GM19240 (cell line): ENCODE measurements around the gene MAP2K3.
"Not testable (repeated sequence)": the region's sequence is repeated elsewhere in the genome, so short reads cannot be mapped to it uniquely, and the experiment has no call there.

Source experiments
- DNase-seq: peaks from one replicate; pipeline ENCODE4 v3.0.0; 2011; ENCODE audit warnings: low spot score; ENCODE audit not compliant: insufficient read length

MAP2K3 gene

DNA sequence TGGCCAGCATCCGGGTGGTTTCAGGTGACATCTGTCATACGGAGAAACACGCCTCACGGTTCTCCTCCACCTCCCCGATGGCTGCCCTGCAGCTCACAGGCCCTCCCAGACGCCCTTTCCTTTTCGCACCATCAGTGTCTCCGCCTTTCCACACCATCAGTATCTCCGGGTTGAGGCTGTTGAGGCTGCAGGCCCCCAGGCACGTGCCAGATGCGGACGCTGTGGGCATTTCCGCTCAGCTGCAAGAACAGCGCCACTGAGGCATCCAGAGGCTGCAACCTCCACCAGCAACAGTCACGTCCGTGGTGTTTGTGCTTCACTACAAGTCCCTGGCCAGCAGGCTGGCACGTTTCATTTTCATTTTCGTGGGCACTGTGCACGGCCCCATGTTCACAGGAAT is 66.0 kb downstream of the MAP2K3 start:
- not testable (repeated sequence) for DNase-seq

DNA sequence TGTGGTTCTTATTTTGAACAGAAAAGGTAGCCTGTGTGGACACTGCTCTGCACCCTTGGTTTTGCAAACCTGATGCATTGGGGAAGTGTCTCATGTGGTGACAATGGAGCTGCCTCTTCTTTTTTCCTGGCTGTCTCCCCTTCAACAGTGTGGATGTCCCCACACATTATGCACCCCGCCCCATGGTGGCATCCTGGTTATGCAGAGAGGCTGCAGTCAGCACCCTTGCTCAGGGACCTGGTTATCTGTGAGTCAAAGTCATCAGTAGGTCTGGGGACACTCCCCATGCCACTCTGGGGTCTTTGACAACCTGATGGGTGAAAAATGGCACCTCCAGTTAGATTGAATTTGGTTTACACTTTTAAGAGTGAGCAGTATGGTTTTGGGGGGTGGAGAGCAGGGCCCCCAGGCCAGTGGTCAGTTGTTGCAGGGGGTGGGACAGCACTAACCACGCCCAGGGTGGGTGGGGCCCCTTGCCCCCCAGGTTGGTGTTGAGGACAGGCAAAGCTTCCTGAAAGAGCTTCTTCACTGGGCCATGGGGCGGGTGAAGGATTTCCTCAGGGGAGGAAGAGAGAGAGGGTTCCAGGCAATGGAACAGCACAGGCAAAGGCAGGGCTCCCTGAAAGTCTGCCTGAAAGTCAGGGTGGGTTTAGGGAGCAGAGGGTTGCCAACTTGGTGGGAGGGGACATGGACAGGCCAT is 67.0 kb downstream of the MAP2K3 start:
- no peak for DNase-seq

DNA sequence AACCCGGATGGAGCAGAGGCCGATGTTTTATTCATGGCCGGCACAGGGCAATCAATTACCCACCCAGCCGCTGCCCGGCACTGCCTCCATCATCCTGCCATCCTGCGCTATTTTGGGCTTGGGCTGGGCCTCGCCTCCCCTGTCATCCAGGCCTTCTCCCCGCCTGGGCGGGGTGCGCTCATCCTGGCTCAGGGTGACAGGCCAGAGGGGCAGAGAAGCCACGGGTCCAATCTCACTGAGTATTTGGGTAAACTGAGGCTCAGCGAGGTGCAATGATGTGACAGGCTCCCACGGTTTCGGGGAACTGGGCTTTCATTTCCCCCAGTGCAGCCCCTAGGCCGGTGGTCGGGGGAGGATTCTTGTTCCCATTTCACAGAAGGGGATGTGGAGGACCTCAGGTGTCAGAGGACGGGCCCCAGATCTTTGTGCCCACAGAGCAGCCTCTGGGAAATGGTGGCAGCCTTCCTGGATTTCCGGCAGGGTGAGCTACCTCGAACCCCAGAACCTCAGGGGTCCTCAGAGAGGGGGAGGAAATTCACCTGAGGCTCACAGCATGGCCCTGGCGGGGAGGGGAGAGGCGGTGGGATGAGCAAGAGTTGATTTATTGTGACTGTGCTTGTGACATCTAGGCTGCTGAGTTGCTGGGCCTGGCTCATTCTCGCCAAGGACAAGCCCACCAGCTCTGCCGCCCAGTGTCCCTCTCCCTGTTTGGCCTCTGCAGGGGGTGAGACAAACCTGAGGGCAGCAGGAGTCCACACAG is 67.9 kb downstream of the MAP2K3 start:
- no peak for DNase-seq

DNA sequence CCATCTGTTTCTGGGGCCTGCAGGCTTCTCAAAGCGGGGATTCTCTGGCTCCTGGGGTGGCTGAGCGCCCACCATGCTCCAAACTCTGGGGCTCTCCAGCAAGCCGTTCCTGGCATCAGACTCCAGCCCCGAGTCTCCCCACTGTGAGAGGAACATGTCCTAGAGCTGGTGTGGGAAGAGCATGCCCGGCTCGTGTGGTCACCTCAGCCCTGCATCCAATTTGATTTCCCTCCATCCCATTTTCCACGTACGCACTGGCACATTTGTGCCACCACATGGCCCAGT is 68.4 kb downstream of the MAP2K3 start:
- no peak for DNase-seq

DNA sequence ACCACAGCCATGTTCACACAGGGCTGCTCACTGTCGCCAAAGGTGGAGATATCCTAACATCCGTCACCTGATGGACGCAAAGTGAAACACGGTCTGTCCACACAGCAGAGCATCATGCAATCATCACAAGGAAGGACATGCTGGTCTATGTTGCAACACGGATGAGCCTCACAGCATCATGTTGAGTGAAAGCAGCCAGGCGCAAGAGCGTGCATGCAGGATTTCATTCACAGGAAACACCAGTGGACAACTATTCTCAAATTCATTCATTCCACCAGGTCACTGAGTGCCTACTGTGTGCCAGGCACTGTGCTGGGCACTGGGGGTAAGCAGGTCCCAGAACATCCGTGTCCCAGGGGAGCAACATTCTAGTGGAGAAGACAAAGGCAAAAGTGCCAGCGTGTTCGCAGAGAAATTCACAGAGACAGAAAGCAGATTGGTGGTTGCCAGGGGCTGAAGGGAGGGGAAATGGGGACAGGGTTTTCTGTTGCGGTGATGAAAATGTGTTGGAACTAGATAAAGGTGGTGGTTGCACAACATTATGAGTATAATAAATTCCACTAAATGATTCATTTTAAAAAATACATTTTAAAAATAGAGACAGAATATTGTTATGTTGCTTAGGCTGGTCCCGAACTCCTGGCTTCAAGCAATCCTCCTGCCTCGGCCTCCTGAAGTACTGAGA is 69.0 kb downstream of the MAP2K3 start:
- no peak for DNase-seq

DNA sequence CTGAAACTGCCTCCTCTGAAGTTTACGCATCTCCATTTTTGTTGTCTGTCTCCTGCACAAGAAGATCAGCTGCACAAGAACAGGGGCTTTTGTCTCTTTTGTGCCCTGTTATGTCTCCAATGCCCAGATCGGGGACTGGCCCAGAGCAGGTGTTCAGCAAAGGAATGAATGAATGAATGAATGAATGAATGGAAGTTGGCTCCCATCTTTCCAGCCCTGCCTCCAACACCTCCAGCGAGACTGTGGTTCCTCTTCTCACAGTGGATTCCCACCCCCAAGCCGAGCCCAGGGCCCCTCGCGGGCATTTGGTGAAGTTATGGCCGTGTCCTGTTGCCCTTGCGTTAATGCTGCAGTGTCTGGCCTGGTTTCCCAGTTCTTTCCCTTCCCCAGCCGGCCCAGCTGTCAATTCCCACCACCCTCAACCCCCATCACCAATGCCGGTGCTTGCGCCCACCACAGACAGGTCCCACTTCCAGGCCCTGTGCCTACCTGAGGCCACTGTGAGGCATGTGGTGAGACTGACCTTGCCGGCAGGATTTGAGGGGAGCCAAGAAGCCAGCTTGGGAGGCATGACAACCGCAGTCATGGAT is 70.4 kb downstream of the MAP2K3 start:
- DNase-seq = no peak

DNA sequence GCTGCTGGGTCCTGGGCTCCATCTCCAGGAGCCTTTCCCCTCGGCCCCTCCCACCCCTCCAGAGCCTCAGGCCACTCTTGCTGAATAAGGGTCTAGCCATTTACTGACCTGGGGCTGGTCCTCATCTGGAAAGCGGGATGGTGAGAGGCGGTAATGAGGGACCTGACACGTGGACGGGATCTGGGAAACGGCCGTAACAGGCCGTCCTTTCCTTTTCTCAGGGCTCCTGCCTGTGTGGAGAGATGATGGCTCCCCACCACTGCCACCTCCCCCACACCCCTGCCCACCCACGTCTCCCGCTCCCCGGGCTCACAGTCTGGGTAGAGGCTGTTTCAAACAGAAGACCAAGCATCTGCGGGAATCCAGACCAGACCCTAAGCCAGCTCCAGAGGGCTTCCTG is 71.1 kb downstream of the MAP2K3 start:
- DNase-seq = no peak

DNA sequence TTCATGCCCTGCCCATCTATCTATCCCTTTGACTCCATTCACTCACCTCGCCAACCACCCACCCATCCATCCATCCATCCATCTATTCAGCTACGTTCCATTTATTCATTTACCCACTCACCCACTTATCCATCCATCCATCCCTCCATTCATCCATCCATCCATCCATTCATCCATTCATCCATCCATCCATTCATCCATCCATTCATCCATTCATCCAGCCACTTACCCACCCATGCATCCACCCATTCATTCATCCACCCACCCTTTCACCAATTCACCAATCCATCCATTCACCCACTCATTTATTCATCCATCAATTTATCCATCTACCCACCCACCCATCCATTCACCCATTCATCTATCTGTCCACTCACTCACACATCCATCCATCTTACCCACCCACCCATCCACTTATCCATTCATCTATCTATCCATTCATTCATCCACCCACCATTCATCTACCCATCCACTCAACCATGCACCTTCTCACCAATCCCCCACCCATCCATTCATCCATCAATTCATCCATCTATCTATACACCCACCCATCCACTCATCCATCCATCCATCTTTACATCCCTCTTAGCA is 72.1 kb downstream of the MAP2K3 start:
- DNase-seq = no peak

DNA sequence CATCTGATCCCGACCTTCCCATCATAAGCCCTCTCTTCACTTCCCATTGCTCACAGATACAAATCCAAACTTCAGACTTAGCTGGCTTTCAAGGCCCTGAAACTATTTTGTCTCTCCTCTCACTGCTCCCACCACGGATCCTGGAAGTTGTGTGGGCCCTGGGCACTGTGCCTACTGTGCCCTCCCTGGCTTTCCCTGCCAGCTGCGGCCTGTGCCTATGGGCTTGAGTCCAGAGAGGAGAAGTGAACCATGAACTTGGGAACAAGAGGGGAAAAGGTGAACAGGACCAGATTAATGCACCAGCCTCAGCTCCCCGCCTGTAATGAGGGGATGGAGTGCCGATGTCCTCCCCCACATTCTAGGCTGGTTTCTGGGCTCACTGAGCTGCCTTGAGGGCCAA is 72.8 kb downstream of the MAP2K3 start:
- DNase-seq = no peak

DNA sequence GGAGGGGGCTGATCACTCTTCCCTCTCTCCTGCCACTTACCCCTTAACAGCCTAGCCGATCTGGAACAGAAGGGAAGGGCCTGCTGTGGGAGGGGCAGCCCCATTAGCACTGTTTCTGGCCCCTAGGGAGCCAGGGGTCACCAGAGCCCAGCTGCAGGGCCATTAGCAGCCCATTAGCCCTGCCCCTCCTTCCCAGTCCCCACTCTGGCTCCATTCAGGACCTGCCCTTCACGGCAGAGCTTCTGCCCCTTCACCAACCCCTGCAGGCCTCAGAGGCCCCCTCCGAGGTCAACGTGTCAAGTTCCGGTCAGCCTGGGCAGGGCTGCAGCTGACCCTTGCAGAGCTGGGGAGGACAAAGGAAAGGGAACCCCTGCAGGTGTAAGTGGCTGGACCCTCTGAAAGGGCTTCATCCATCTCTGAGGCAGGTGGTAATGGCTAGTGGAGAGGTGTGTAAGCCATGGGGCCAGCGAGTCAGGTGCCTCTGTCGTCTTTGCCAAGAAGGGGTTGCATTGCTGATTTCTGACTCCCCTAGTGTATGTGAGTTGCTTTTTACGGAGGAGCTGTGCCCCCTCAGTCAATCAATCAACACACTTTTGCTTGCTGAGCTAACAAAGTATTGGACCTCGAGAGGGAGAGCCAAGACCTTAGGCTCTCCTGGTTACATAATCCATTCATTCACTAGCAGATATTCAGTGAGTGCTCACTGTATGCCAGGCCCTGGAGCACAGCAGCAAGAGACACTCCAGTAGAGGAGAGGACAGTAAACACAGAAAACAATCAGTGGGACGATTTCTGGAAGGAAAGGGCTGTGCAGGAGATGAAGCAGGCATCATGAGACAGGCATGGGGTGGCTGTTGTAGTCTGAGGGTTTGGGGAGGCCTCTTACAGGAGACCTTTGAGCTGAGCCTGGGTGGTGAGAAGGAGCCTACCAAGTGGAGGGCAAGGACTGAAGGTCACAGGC is 73.5 kb downstream of the MAP2K3 start:
- DNase-seq = no peak

DNA sequence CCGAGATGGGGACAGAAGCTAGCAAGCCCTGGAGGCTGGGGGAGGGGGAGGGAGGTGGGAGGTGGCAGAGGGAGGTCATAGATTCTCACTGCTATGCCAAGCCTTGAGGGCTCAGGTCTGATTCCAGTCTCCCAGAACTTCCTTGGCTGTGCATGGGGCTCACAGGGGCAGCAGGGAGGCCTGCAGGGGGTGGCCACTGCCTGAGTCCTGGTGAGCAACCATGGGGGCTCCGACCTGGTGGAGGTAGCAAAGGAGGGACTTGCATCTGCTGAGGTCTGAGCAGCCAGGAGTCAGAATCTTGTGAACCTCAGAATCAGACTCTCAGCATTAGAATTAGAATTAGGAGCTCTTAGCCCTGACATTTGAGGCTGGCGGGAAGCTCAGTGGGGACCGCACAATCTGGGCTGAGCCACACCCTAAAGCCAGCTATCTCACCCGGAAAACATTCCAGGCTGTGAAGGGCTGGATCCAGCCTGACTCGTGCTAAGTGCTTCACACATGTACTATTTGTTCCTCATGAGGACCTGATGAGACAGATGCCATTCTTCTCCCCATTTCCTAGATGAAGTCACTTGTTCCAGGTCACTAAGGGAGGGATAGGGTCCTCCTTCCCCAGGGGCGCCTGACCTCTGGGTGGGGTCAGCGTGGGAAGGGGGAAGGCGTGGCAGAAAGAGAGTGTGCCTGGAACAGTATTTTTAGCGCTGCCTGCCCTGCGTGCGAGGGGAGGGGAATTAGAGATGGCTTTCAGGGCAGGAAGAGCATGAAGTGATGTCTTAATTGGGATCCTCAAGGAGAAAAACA is 74.4 kb downstream of the MAP2K3 start:
- DNase-seq = no peak

DNA sequence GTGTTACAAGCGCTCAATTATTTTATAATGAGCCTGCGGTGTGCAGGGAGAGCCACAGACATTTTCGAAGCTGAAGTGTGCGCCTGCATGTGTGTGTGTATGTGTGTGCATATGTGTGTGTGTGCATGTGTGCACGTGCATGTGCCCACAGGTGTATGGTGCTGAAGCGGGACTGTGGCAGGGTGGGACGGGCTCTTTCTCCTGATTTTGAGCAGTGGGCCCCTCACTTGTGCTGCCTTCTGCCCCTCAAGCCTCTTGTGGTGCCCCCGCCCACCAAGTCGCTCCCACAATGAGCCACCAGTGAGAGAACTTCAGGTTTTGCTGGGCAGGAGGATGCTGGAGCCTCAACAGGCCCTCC is 75.0 kb downstream of the MAP2K3 start:
- no peak for DNase-seq

DNA sequence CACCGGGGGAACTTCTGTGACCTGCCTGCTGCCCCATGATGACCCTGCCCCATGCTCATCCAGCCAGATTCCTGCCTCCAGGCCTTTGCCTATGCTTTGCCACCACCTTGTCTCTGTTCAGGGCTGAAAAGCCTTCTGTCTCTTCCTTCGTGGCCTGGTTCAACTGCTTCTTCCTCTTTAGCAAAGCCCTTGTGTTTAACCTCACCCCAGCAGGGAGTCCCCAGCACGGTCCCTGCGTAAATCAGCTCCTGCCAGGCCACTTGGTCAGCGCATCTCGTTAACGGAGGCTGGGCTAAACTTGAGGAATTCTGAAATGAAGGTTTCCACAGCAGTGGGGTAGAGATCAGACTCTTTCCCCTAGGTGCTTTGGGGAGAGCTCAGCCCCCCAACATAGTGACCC is 75.5 kb downstream of the MAP2K3 start:
- DNase-seq = no peak

DNA sequence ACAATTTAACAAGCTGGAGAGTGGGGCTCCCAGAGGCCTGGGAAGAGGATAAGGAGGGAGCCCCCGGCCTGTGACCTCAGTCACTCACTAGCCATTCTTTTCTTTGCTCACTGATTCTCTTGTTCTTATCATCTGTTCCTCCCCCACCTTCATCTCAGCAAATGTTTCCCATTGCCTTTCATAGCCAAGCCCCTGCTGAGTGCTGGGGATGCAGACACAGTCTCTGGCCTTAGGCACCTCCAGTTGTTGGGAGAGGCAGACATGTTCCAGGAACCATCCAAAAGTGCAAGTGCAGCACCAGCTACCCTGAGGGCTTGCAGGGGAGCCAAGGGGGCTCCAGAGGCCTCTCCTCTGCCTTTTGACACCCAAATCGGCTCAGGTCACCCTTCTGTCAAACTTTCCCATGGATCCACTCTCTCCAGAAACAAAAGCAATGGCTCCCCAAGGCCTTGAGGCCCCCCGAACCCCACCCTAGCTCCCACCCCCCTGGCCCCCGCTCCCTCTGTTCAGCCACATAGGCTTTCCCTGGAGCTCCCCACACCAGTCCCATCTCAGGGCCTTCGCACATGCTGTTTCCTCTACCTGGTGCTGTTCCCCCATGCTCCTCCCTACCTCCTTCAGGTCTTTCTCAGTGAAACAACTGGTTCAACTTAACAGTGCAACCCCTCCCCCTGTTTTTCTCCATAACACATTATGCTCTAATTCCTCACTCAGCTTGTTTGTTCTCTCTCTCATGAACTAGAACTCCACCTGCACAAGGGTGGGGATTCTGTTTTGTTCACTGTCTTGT is 76.7 kb downstream of the MAP2K3 start:
- no peak for DNase-seq

DNA sequence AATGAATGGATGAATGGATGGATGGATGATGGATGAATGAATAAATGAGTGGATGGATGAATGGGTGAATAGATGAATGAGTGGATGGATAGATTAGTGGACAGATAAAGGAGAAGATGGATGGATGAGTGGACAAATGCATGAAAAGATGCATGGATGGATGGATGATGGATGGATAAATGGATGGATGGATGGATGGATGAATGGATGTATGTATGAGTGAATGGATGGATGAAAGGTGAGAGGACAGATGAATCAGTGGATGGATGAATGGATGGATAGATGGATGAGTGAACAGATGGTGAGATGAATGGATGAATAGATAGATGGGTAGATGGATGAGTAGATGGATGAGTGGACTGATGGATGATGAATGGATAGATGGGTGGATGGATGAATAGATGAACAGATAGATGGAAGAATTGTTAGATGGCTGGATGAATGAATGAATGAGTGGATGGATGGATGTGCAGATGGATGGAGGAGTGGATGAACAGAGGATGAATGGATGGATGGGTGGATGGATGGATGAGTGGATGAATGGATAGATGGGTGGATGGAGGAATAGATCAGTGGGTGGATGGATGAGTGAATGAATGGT is 77.9 kb downstream of the MAP2K3 start:
- DNase-seq = no peak

DNA sequence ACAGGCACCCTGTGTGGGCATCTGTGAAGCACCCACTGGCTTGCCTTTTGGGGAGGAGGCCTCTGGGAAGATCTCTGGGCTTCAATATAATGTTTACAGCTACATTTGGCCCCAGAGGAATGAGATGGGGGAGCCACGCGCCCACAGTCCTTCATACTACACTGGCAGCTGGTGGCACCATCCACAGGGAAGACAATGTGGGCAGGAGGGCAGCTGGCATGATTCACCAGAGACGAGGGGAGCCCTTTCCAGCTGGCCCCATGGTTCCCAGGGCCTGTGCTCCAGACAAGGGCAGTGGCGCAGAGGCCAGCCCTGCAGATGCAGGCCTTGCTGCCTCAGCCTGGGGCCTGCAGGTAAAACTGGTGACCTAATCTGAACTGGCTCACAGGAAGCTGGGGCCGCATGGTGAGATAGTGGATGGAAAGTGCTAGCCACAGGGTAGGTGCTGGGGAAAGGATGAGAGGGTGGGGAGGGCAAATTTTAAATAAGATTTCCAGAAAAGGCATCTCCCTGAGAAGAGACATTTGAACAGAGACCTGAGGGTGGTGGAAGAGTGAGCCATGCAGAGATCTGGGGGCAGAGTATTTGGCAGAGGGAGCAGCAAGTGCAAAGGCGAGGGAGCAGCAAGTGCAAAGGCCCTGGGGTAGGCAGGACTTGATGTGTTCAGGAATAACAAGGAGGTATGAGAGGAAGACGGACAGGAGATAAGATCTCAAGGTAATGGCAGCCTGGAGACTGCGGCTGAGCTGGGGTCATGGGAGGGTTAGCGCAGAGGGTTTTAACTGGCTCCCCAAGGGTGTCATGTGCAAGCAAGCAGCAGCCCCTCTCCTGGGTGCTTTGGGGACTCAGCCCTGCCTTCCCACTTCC is 79.5 kb downstream of the MAP2K3 start:
- DNase-seq = no peak
